Fibroblast of the aortic adventitia (primary cell): ENCODE results near the gene REEP3. TPM values are rescaled to one million over a fixed set of nuclear protein-coding genes. Genes with fewer than 3 reads are reported as not detected.
A peak's percentile ranks its signal among the peaks of the same experiment; 100 is the strongest.
"Not testable (repeated sequence)": the region's sequence is repeated elsewhere in the genome, so short reads cannot be mapped to it uniquely, and the experiment has no call there.

Experiments
- DNase-seq: peaks from one replicate; pipeline ENCODE4 v3.0.0-alpha.2; 2010; ENCODE audit warnings: low read depth
- H3K4me3 ChIP-seq: 2 replicates; pipeline ENCODE4 v1.5.1; 2011; ENCODE audit warnings: low read depth, mild to moderate bottlenecking, control low read depth, low read length, moderate library complexity
- CTCF ChIP-seq: IDR thresholded peaks from 2 replicates; pipeline ENCODE4 v1.5.1; 2011; ENCODE audit warnings: mild to moderate bottlenecking, low read length, control low read depth, inconsistent platforms; ENCODE audit not compliant: insufficient read depth
- total RNA-seq: library from RNA; depleted of rRNA; stranded (reverse); fragments of >200 nt; gene quantifications from 2 replicates; pipeline ENCODE4 v1.2.3, GENCODE V29; 2012; ENCODE audit warnings: low replicate concordance

Gene REEP3
- total RNA-seq, 1 donor, result 95.1 TPM

GRCh38 chr10:63496561-63496960, 24.6 kb upstream of the REEP3 start:
- H3K4me3 ChIP-seq, result no peak overlapping the region
- TF ChIP-seq CTCF, result no peak

GRCh38 chr10:63497321-63497720, 23.9 kb upstream of the REEP3 start:
- DNase-seq, result no peak
- H3K4me3 ChIP-seq, result no peak overlapping the region
- TF ChIP-seq CTCF, result no peak

More at GRCh38 chr10:63496561-63496960, 24.6 kb upstream of the REEP3 start:
- DNase-seq, result no peak

GRCh38 chr10:63498665-63499064, 22.5 kb upstream of the REEP3 start:
- H3K4me3 ChIP-seq, result no peak overlapping the region
- DNase-seq, result no peak
- no peak for TF ChIP-seq CTCF

- DNase-seq, H3K4me3 ChIP-seq: not testable (repeated sequence)
Observed at GRCh38 chr10:63500551-63500950, 20.6 kb upstream of the REEP3 start.

- H3K4me3 ChIP-seq, result no peak overlapping the region
- no peak for DNase-seq
- no peak for TF ChIP-seq CTCF
Observed at GRCh38 chr10:63501954-63502353, 19.2 kb upstream of the REEP3 start.

GRCh38 chr10:63502832-63503231, 18.4 kb upstream of the REEP3 start:
- TF ChIP-seq CTCF, result no peak
- DNase-seq, result no peak
- H3K4me3 ChIP-seq, result no peak overlapping the region

- no peak for TF ChIP-seq CTCF
- no peak overlapping the region for H3K4me3 ChIP-seq
- peak; percentile 25 for DNase-seq
Observed at GRCh38 chr10:63503395-63503794, 17.8 kb upstream of the REEP3 start.
